GM19324 (cell line): ENCODE results near the gene USP40.

ENCODE experiments used
- ATAC-seq: cut with Tn5 transposase; IDR thresholded peaks from one replicate; pipeline ENCODE4 v1.9.1; 2021; ENCODE audit warnings: mild to moderate bottlenecking, moderate library complexity; ENCODE audit not compliant: unreplicated experiment, low FRiP score

Gene USP40

GRCh38 chr2:233563663-233564430 is 2.7 kb downstream of the USP40 start:
- no peak for ATAC-seq

- no peak for ATAC-seq
These were observed 9.5 kb downstream of the USP40 start for GRCh38 chr2:233556881-233557736.

- ATAC-seq = no peak
These were observed 13.2 kb downstream of the USP40 start for GRCh38 chr2:233553366-233553765.

- no peak for ATAC-seq
These were observed 15.1 kb downstream of the USP40 start for GRCh38 chr2:233551491-233551890.

GRCh38 chr2:233546774-233547173 is 19.8 kb downstream of the USP40 start:
- ATAC-seq = no peak

- no peak for ATAC-seq
These were observed 20.5 kb downstream of the USP40 start for GRCh38 chr2:233546101-233546500.

GRCh38 chr2:233544200-233544610 is 22.4 kb downstream of the USP40 start:
- no peak for ATAC-seq

- ATAC-seq = no peak
These were observed 24.1 kb downstream of the USP40 start for GRCh38 chr2:233542507-233542906.

- no peak for ATAC-seq
These were observed 27.8 kb downstream of the USP40 start for GRCh38 chr2:233538741-233539140.

GRCh38 chr2:233535271-233535670 is 31.3 kb downstream of the USP40 start:
- ATAC-seq = no peak

GRCh38 chr2:233532971-233533370 is 33.6 kb downstream of the USP40 start:
- no peak for ATAC-seq

GRCh38 chr2:233531955-233532354 is 34.6 kb downstream of the USP40 start:
- ATAC-seq = no peak

GRCh38 chr2:233530381-233530780 is 36.2 kb downstream of the USP40 start:
- no peak for ATAC-seq

- ATAC-seq = no peak
These were observed 38.4 kb downstream of the USP40 start for GRCh38 chr2:233528182-233528581.

GRCh38 chr2:233525791-233526190 is 40.8 kb downstream of the USP40 start:
- no peak for ATAC-seq

- peak; percentile 75 for ATAC-seq
These were observed 46.6 kb downstream of the USP40 start for GRCh38 chr2:233519787-233520611.

- ATAC-seq = peak; percentile 63
These were observed 52.5 kb downstream of the USP40 start for GRCh38 chr2:233513953-233514655.

- no peak for ATAC-seq
These were observed 62.5 kb downstream of the USP40 start for GRCh38 chr2:233503947-233504637.

GRCh38 chr2:233503481-233503880 is 63.1 kb downstream of the USP40 start:
- no peak for ATAC-seq
